Astrocyte (in vitro differentiated cells and primary cell): ENCODE results near the gene PIGC.

ENCODE experiments used
- EZH2 ChIP-seq: IDR thresholded peaks from 2 replicates; pipeline ENCODE4 v1.6.1; 2012; ENCODE audit warnings: mild to moderate bottlenecking, low read length, inconsistent platforms; ENCODE audit not compliant: insufficient read depth
- TF ChIP-seq, protein P1 (sequence below): IDR thresholded peaks from 2 replicates; pipeline ENCODE4 v1.5.1; 2011; ENCODE audit warnings: low read depth, mild to moderate bottlenecking, inconsistent platforms, low read length, moderate library complexity; ENCODE audit not compliant: insufficient read depth

DNA sequence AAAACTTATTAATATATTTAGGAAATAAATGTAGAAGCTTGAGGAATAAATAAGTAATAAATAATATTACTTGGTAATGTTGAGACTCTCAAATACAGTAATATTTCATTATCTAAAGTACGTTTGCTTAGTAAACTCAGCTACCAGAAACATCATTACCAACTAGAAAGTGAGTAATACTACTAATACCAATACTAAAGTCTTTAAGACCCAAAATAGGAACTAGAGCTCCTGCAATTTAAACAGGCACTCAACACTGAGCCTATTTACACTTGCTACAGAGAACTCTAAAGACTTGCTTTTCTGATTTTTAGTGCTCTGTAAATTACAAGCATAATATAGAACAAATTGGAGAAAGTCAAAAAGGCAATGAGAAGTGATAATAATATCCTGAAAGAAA, 36.9 kb downstream of the PIGC start:
- TF ChIP-seq, protein P1, sequence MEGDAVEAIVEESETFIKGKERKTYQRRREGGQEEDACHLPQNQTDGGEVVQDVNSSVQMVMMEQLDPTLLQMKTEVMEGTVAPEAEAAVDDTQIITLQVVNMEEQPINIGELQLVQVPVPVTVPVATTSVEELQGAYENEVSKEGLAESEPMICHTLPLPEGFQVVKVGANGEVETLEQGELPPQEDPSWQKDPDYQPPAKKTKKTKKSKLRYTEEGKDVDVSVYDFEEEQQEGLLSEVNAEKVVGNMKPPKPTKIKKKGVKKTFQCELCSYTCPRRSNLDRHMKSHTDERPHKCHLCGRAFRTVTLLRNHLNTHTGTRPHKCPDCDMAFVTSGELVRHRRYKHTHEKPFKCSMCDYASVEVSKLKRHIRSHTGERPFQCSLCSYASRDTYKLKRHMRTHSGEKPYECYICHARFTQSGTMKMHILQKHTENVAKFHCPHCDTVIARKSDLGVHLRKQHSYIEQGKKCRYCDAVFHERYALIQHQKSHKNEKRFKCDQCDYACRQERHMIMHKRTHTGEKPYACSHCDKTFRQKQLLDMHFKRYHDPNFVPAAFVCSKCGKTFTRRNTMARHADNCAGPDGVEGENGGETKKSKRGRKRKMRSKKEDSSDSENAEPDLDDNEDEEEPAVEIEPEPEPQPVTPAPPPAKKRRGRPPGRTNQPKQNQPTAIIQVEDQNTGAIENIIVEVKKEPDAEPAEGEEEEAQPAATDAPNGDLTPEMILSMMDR, result no peak
- TF ChIP-seq EZH2, result no peak
